ENCODE results near the gene CSE1L. TPM values are rescaled to one million over a fixed set of nuclear protein-coding genes. Genes with fewer than 3 reads are reported as not detected.
"Not testable (repeated sequence)": the region's sequence is repeated elsewhere in the genome, so short reads cannot be mapped to it uniquely, and the experiment has no call there.

Gene CSE1L
- total and polyA plus RNA-seq, 4 donors: 74.5 to 131 (median 88.3) TPM

- DNase-seq (ENCODE audit: low read depth in 4 of 6, low spot score in 6 of 6): no peak
- H3K4me3 ChIP-seq (ENCODE audit: low read depth, low read length): no peak overlapping the region
- peaks cover 3% of the 10 kb centered on the region for H3K4me1 ChIP-seq (ENCODE audit: control insufficient read depth, insufficient read depth, low read length)
- H3K27ac ChIP-seq (ENCODE audit: low read depth, low read length): no peak overlapping the region
- no peaks in the 10 kb centered on the region for H3K9me3 ChIP-seq (ENCODE audit: control insufficient read depth, insufficient read depth, low read length)
- H3K27me3 ChIP-seq (ENCODE audit: control insufficient read depth, insufficient read depth, low read length): no peaks in the 10 kb centered on the region
- peaks cover 3% of the 10 kb centered on the region for H3K36me3 ChIP-seq (ENCODE audit: control insufficient read depth, insufficient read depth, low read length)
- 92% methylated on average over 1 of the region's 1 CpG for WGBS (ENCODE audit: insufficient coverage)
Observed at GRCh38 chr20:49052334-49052733, 6.2 kb downstream of the CSE1L start.

DNA sequence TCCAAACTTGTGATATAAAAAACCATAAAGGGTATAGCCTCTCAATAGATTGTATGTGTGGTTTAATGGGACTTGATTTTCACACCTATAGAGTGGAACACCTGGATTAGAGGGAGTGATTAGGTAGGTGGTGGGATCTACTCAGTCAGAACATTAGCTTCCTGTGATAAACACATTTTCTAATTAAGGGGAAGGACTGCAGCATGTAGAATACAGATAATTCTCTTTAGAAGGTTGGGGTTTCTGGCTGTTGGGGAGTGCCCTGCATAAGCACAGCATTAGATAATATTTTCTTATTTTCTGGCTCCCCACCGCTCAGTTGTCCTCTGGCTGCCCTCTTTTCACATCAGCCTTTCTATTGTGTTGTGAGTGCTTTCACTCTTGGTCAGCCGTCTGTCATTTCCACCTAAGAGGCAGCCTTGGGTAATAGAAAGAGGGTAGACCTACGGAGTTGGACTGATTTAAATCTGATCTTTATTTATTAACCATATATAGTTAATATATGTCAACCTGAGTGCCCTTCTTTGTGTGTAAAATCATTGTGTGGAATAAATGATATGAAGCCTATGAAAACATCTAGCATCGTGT lies 8.0 kb downstream of the CSE1L start:
- no CpG with 5 or more reads among the region's 4 CpGs for WGBS (ENCODE audit: insufficient coverage)
- Histone ChIP-seq H3K9me3 (ENCODE audit: control insufficient read depth, insufficient read depth, low read length) (no peaks in the 10 kb centered on the region), H3K36me3 (ENCODE audit: control insufficient read depth, insufficient read depth, low read length) (no peaks in the 10 kb centered on the region), H3K27me3 (ENCODE audit: control insufficient read depth, insufficient read depth, low read length) (no peaks in the 10 kb centered on the region), H3K4me1 (ENCODE audit: control insufficient read depth, insufficient read depth, low read length) (no peaks in the 10 kb centered on the region), H3K27ac (ENCODE audit: low read depth, low read length) (no peak overlapping the region), H3K4me3 (ENCODE audit: low read depth, low read length) (no peak overlapping the region)
- no peak for DNase-seq (ENCODE audit: low read depth in 4 of 6, low spot score in 6 of 6)

DNA sequence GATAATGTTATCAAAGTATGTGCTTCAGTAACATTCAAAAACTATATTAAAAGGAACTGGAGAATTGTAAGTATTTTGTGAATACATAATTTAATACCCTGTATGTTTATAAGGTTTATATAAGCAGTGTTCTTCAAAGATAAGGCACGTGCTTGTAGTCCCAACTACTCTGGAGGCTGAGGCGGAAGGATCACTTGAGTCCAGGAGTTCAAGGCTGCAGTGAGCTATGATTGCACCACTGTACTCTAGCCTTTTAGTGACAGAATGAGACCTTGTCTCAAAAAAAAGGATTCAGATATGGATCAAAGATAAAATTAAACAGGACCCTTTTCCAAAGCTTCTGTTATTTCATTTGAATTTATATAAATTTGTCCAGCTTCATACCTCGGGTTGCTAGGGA lies 17.2 kb downstream of the CSE1L start:
- no peak for DNase-seq (ENCODE audit: low read depth in 4 of 6, low spot score in 6 of 6)
- H3K27me3 ChIP-seq (ENCODE audit: control insufficient read depth, insufficient read depth, low read length): no peaks in the 10 kb centered on the region
- no peaks in the 10 kb centered on the region for H3K4me1 ChIP-seq (ENCODE audit: control insufficient read depth, insufficient read depth, low read length)
- H3K4me3 ChIP-seq (ENCODE audit: low read depth, low read length): no peak overlapping the region
- 100% methylated on average over 1 of the region's 3 CpGs for WGBS (ENCODE audit: insufficient coverage)
- H3K9me3 ChIP-seq (ENCODE audit: control insufficient read depth, insufficient read depth, low read length): no peaks in the 10 kb centered on the region
- no peak overlapping the region for H3K27ac ChIP-seq (ENCODE audit: low read depth, low read length)
- peaks cover 40% of the 10 kb centered on the region for H3K36me3 ChIP-seq (ENCODE audit: control insufficient read depth, insufficient read depth, low read length)

GRCh38 chr20:49074521-49074920 lies 28.4 kb downstream of the CSE1L start:
- no peaks in the 10 kb centered on the region for H3K27me3 ChIP-seq (ENCODE audit: control insufficient read depth, insufficient read depth, low read length)
- no peaks in the 10 kb centered on the region for H3K4me1 ChIP-seq (ENCODE audit: control insufficient read depth, insufficient read depth, low read length)
- no peak overlapping the region for H3K4me3 ChIP-seq (ENCODE audit: low read depth, low read length)
- H3K36me3 ChIP-seq (ENCODE audit: control insufficient read depth, insufficient read depth, low read length): peaks cover 55% of the 10 kb centered on the region
- no peak for DNase-seq (ENCODE audit: low read depth in 4 of 6, low spot score in 6 of 6)
- H3K27ac ChIP-seq (ENCODE audit: low read depth, low read length): no peak overlapping the region
- WGBS (ENCODE audit: insufficient coverage): no CpG with 5 or more reads among the region's 2 CpGs
- no peaks in the 10 kb centered on the region for H3K9me3 ChIP-seq (ENCODE audit: control insufficient read depth, insufficient read depth, low read length)

GRCh38 chr20:49078310-49078709 lies 32.2 kb downstream of the CSE1L start:
- H3K36me3 ChIP-seq (ENCODE audit: control insufficient read depth, insufficient read depth, low read length): peaks cover 73% of the 10 kb centered on the region
- H3K4me3 ChIP-seq (ENCODE audit: low read depth, low read length): no peak overlapping the region
- no peak for DNase-seq (ENCODE audit: low read depth in 4 of 6, low spot score in 6 of 6)
- no peaks in the 10 kb centered on the region for H3K9me3 ChIP-seq (ENCODE audit: control insufficient read depth, insufficient read depth, low read length)
- H3K4me1 ChIP-seq (ENCODE audit: control insufficient read depth, insufficient read depth, low read length): no peaks in the 10 kb centered on the region
- H3K27me3 ChIP-seq (ENCODE audit: control insufficient read depth, insufficient read depth, low read length): no peaks in the 10 kb centered on the region
- no peak overlapping the region for H3K27ac ChIP-seq (ENCODE audit: low read depth, low read length)
- no CpG with 5 or more reads among the region's 3 CpGs for WGBS (ENCODE audit: insufficient coverage)

DNA sequence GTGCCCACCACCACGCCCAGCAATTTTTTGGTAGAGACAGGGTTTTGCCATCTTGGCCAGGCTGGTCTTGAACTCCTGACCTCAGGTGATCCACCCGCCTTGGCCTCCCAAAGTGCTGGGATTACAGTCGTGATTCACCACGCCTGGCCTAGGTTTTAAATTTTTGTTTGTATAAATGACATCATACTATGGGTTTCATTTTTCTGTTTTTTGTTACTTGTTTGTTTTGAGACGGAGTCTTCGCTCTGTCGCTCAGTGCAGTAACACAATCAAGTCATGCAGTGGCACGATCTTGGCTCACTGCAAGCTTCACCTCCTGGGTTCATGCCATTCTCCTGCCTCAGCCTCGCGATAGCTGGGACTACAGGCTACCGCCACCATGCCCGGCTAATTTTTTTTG lies 36.2 kb downstream of the CSE1L start:
- H3K4me3 ChIP-seq (ENCODE audit: low read depth, low read length); DNase-seq (ENCODE audit: low read depth in 4 of 6, low spot score in 6 of 6); H3K27me3 ChIP-seq (ENCODE audit: control insufficient read depth, insufficient read depth, low read length); H3K9me3 ChIP-seq (ENCODE audit: control insufficient read depth, insufficient read depth, low read length); H3K4me1 ChIP-seq (ENCODE audit: control insufficient read depth, insufficient read depth, low read length); H3K27ac ChIP-seq (ENCODE audit: low read depth, low read length): not testable (repeated sequence)
- WGBS (ENCODE audit: insufficient coverage): 100% methylated on average over 7 of the region's 12 CpGs
- H3K36me3 ChIP-seq (ENCODE audit: control insufficient read depth, insufficient read depth, low read length): peaks cover 65% of the 10 kb centered on the region

DNA sequence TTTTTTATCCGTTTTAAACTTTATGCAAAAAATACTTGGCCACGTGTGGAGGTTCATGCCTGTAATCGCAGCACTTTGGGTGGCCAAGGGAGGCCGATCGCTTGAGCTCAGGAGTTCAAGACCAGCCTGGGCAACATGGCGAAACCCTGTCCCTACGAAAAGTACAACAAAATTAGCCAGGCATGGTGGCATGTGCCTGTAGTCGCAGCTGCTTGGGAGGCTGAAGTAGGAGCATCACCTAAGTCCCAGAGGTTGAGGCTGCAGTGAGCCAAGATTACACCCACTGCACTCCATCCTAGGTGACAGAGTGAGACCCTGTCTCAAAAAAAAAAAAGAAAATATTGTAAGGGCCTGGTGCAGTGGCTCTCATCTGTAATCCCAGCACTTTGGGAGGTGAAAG lies 45.0 kb downstream of the CSE1L start:
- Histone ChIP-seq H3K9me3 (ENCODE audit: control insufficient read depth, insufficient read depth, low read length) (no peaks in the 10 kb centered on the region), H3K4me1 (ENCODE audit: control insufficient read depth, insufficient read depth, low read length) (no peaks in the 10 kb centered on the region), H3K36me3 (ENCODE audit: control insufficient read depth, insufficient read depth, low read length) (peaks cover 39% of the 10 kb centered on the region), H3K27ac (ENCODE audit: low read depth, low read length) (no peak overlapping the region), H3K4me3 (ENCODE audit: low read depth, low read length) (no peak overlapping the region), H3K27me3 (ENCODE audit: control insufficient read depth, insufficient read depth, low read length) (no peaks in the 10 kb centered on the region)
- 95% methylated on average over 7 of the region's 8 CpGs for WGBS (ENCODE audit: insufficient coverage)
- no peak for DNase-seq (ENCODE audit: low read depth in 4 of 6, low spot score in 6 of 6)

- H3K9me3 ChIP-seq (ENCODE audit: control insufficient read depth, insufficient read depth, low read length): no peaks in the 10 kb centered on the region
- no peak overlapping the region for H3K27ac ChIP-seq (ENCODE audit: low read depth, low read length)
- no peak overlapping the region for H3K4me3 ChIP-seq (ENCODE audit: low read depth, low read length)
- no peaks in the 10 kb centered on the region for H3K27me3 ChIP-seq (ENCODE audit: control insufficient read depth, insufficient read depth, low read length)
- no CpG with 5 or more reads among the region's 1 CpG for WGBS (ENCODE audit: insufficient coverage)
- no peak for DNase-seq (ENCODE audit: low read depth in 4 of 6, low spot score in 6 of 6)
- H3K36me3 ChIP-seq (ENCODE audit: control insufficient read depth, insufficient read depth, low read length): peaks cover 33% of the 10 kb centered on the region
- no peaks in the 10 kb centered on the region for H3K4me1 ChIP-seq (ENCODE audit: control insufficient read depth, insufficient read depth, low read length)
Observed at GRCh38 chr20:49091762-49092161, 45.6 kb downstream of the CSE1L start.

- Histone ChIP-seq H3K27me3 (ENCODE audit: control insufficient read depth, insufficient read depth, low read length) (no peaks in the 10 kb centered on the region), H3K4me1 (ENCODE audit: control insufficient read depth, insufficient read depth, low read length) (no peaks in the 10 kb centered on the region), H3K27ac (ENCODE audit: low read depth, low read length) (no peak overlapping the region), H3K9me3 (ENCODE audit: control insufficient read depth, insufficient read depth, low read length) (no peaks in the 10 kb centered on the region), H3K4me3 (ENCODE audit: low read depth, low read length) (no peak overlapping the region), H3K36me3 (ENCODE audit: control insufficient read depth, insufficient read depth, low read length) (peaks cover 29% of the 10 kb centered on the region)
- 89% methylated on average over 7 of the region's 7 CpGs for WGBS (ENCODE audit: insufficient coverage)
- DNase-seq (ENCODE audit: low read depth in 4 of 6, low spot score in 6 of 6): no peak
Observed at GRCh38 chr20:49096203-49096730, 50.2 kb downstream of the CSE1L start.

GRCh38 chr20:49097159-49097558 lies 51.0 kb downstream of the CSE1L start:
- H3K27ac ChIP-seq (ENCODE audit: low read depth, low read length): no peak overlapping the region
- 93% methylated on average over 6 of the region's 7 CpGs for WGBS (ENCODE audit: insufficient coverage)
- peaks cover 29% of the 10 kb centered on the region for H3K36me3 ChIP-seq (ENCODE audit: control insufficient read depth, insufficient read depth, low read length)
- DNase-seq (ENCODE audit: low read depth in 4 of 6, low spot score in 6 of 6): no peak
- H3K4me3 ChIP-seq (ENCODE audit: low read depth, low read length): no peak overlapping the region
- no peaks in the 10 kb centered on the region for H3K4me1 ChIP-seq (ENCODE audit: control insufficient read depth, insufficient read depth, low read length)
- H3K9me3 ChIP-seq (ENCODE audit: control insufficient read depth, insufficient read depth, low read length): no peaks in the 10 kb centered on the region
- H3K27me3 ChIP-seq (ENCODE audit: control insufficient read depth, insufficient read depth, low read length): no peaks in the 10 kb centered on the region

All from spinal cord (tissue), 10 donors.